NCI-H748 treated with DMSO at 0.1 percent for 48 hours (cell line): ENCODE measurements around the gene EDARADD.

Experiments used
- DNase-seq: peaks from one replicate; lab custom pipeline; 2025; lab: John Stamatoyannopoulos, UW

EDARADD gene

GRCh38 chr1:236392182-236392581 lies 1.9 kb upstream of the EDARADD start:
- DNase-seq, result no peak

- no peak for DNase-seq
These were observed 768 bp downstream of the EDARADD start for GRCh38 chr1:236394879-236395229.

- no peak for DNase-seq
These were observed 1.3 kb downstream of the EDARADD start for GRCh38 chr1:236395230-236395946.

GRCh38 chr1:236395947-236396664 lies 2.0 kb downstream of the EDARADD start:
- no peak for DNase-seq

GRCh38 chr1:236396665-236397043 lies 2.6 kb downstream of the EDARADD start:
- no peak for DNase-seq

GRCh38 chr1:236397173-236397759 lies 3.2 kb downstream of the EDARADD start:
- no peak for DNase-seq

GRCh38 chr1:236398538-236398937 lies 4.5 kb downstream of the EDARADD start:
- DNase-seq, result no peak

- DNase-seq, result no peak
These were observed 6.0 kb downstream of the EDARADD start for GRCh38 chr1:236400061-236400603.

- DNase-seq, result no peak
These were observed 7.6 kb downstream of the EDARADD start for GRCh38 chr1:236401698-236402097.

GRCh38 chr1:236403905-236404696 lies 10.0 kb downstream of the EDARADD start:
- DNase-seq, result no peak

- no peak for DNase-seq
These were observed 13.0 kb downstream of the EDARADD start for GRCh38 chr1:236407059-236407458.

- no peak for DNase-seq
These were observed 19.6 kb downstream of the EDARADD start for GRCh38 chr1:236413688-236414087.

- DNase-seq, result no peak
These were observed 22.1 kb downstream of the EDARADD start for GRCh38 chr1:236416165-236416564.

- no peak for DNase-seq
These were observed 23.2 kb downstream of the EDARADD start for GRCh38 chr1:236417336-236417735.

GRCh38 chr1:236419502-236419901 lies 25.4 kb downstream of the EDARADD start:
- no peak for DNase-seq

- no peak for DNase-seq
These were observed 26.9 kb downstream of the EDARADD start for GRCh38 chr1:236421022-236421421.

GRCh38 chr1:236421850-236422516 lies 27.9 kb downstream of the EDARADD start:
- DNase-seq, result no peak

GRCh38 chr1:236422517-236422876 lies 28.4 kb downstream of the EDARADD start:
- DNase-seq, result no peak

GRCh38 chr1:236425031-236425663 lies 31.1 kb downstream of the EDARADD start:
- DNase-seq, result no peak

GRCh38 chr1:236426215-236426614 lies 32.1 kb downstream of the EDARADD start:
- DNase-seq, result no peak

GRCh38 chr1:236429715-236430274 lies 35.7 kb downstream of the EDARADD start:
- DNase-seq, result no peak
